OCI-LY7 (cell line): Measurements from ENCODE around the gene ZNF547. TPM values are rescaled to one million over a fixed set of nuclear protein-coding genes. Genes with fewer than 3 reads are reported as not detected.

Experiments used
- BruUV-seq: library from RNA; stranded (reverse); fragments of 400-500 nt; replicated peaks from 2 replicates; lab custom pipeline; 2021; lab: Mats Ljungman, UMichigan
- CTCF ChIA-PET: fragments of 300-600 bp; sonication (Branson Sonifier 250); formaldehyde crosslinking; loops from one replicate; lab custom pipeline; 2022; ENCODE audit warnings: antibody characterized with exemption; ENCODE audit not compliant: unreplicated experiment; lab: Charles Lee
- POLR2A ChIA-PET: fragments of 300-600 bp; sonication (Branson Sonifier 250); formaldehyde crosslinking; loops from one replicate; lab custom pipeline; 2022; ENCODE audit warnings: antibody characterized with exemption; lab: Charles Lee
- DNase-seq: peaks from one replicate; pipeline ENCODE4 v3.0.0-alpha.2; 2015; ENCODE audit warnings: low spot score
- H2AFZ ChIP-seq: fragments of 200-600 bp; sonication (generic), shearing (Covaris generic); 2 replicates; pipeline ENCODE4 v1.6.1; 2014; ENCODE audit warnings: mild to moderate bottlenecking, antibody characterized with exemption, low read length, moderate library complexity
- H3K27ac ChIP-seq: fragments of 200-600 bp; sonication (generic); 2 replicates; pipeline ENCODE4 v1.5.1; 2014; ENCODE audit warnings: mixed run types, low read depth, mild to moderate bottlenecking, moderate library complexity, low read length, inconsistent platforms; ENCODE audit not compliant: poor library complexity, severe bottlenecking
- H3K36me3 ChIP-seq: fragments of 200-600 bp; sonication (generic); 2 replicates; pipeline ENCODE4 v1.6.1; 2014; ENCODE audit warnings: mild to moderate bottlenecking, antibody characterized with exemption, low read length, moderate library complexity, mixed read lengths; ENCODE audit not compliant: insufficient read depth
- H3K4me1 ChIP-seq: fragments of 200-600 bp; sonication (generic); 2 replicates; pipeline ENCODE4 v1.5.1; 2014; ENCODE audit warnings: mild to moderate bottlenecking, low read length; ENCODE audit not compliant: insufficient read depth, poor library complexity, severe bottlenecking
- H3K4me2 ChIP-seq: fragments of 200-600 bp; sonication (generic); 2 replicates; pipeline ENCODE4 v1.6.1; 2014; ENCODE audit warnings: mild to moderate bottlenecking, low read length
- H3K4me3 ChIP-seq: fragments of 200-600 bp; sonication (generic); 2 replicates; pipeline ENCODE4 v1.5.1; 2014; ENCODE audit warnings: mild to moderate bottlenecking, low read depth, low read length; ENCODE audit not compliant: poor library complexity, severe bottlenecking
- H3K79me2 ChIP-seq: fragments of 200-600 bp; sonication (generic); 2 replicates; pipeline ENCODE4 v1.6.1; 2016; ENCODE audit warnings: low read depth, mild to moderate bottlenecking, low read length, moderate library complexity, mixed read lengths; ENCODE audit not compliant: insufficient read depth
- H3K9me2 ChIP-seq: fragments of 200-600 bp; sonication (generic); 2 replicates; pipeline ENCODE4 v1.6.1; 2016; ENCODE audit warnings: mild to moderate bottlenecking, low read length, mixed read lengths; ENCODE audit not compliant: insufficient read depth
- H3K9me3 ChIP-seq: fragments of 200-600 bp; sonication (generic); 2 replicates; pipeline ENCODE4 v1.6.1; 2014; ENCODE audit warnings: mild to moderate bottlenecking, mixed run types, low read length, mixed read lengths
- H4K20me1 ChIP-seq: fragments of 200-600 bp; sonication (generic); 2 replicates; pipeline ENCODE4 v1.6.1; 2014; ENCODE audit warnings: mild to moderate bottlenecking, antibody characterized with exemption, low read length, moderate library complexity, mixed read lengths; ENCODE audit not compliant: insufficient read depth
- CTCF ChIP-seq: fragments of 200-600 bp; sonication (generic); conservative IDR thresholded peaks from 2 replicates; pipeline ENCODE4 v1.5.1; 2014; ENCODE audit warnings: mild to moderate bottlenecking, antibody characterized with exemption, low read length, moderate library complexity, mixed read lengths
- EZH2phosphoT487 ChIP-seq: fragments of 200-600 bp; sonication (generic); IDR thresholded peaks from 2 replicates; pipeline ENCODE4 v1.6.1; 2018; ENCODE audit warnings: low read depth, borderline replicate concordance, mild to moderate bottlenecking, mixed run types, antibody characterized with exemption, low read length, moderate library complexity, mixed read lengths
- intact Hi-C: fragments of 100-400 bp; cut with micrococcal nuclease; formaldehyde crosslinking; loops from one replicate; pipeline ENCODE4 v1.10.0; 2022; ENCODE audit not compliant: unreplicated experiment
- total RNA-seq, 2 experiments: library from RNA; depleted of rRNA in 1 of 2; stranded (reverse); fragments of >200 nt in 1 of 2; shearing (Covaris generic) in 1 of 2; gene quantifications; 2 replicates each; pipeline ENCODE4 v1.2.3, GENCODE V29; 2014 to 2022

ZNF547 gene
- total RNA-seq, 2 experiments from 2014 or later = 3.9 to 4.5 TPM

GRCh38 chr19:57317503-57317902, 45.8 kb upstream of the ZNF547 start:
- Histone ChIP-seq H3K4me2 (no peak overlapping the region), H2AFZ (no peak overlapping the region), H3K9me3 (no peaks in the 10 kb centered on the region), H4K20me1 (peaks cover 2% of the 10 kb centered on the region; the same call in 1 of the 2 replicates), H3K27ac (no peak overlapping the region), H3K79me2 (peaks cover 23% of the 10 kb centered on the region), H3K9me2 (no peaks in the 10 kb centered on the region), H3K4me3 (no peak overlapping the region), H3K4me1 (peaks cover 19% of the 10 kb centered on the region), H3K36me3 (peaks cover 1% of the 10 kb centered on the region; the same call in 1 of the 2 replicates)
- ChIA-PET CTCF (no interaction called here), POLR2A (interaction anchor here (0.7 kb wide), 1 partner anchor 16 kb away, joined by 4 read pairs; no protein-coding TSS in a partner anchor)
- intact Hi-C loops = no loop called here
- TF ChIP-seq EZH2phosphoT487 = no peak
- no peak for TF ChIP-seq CTCF
- BruUV-seq = no TSS peak
- DNase-seq = no peak

DNA sequence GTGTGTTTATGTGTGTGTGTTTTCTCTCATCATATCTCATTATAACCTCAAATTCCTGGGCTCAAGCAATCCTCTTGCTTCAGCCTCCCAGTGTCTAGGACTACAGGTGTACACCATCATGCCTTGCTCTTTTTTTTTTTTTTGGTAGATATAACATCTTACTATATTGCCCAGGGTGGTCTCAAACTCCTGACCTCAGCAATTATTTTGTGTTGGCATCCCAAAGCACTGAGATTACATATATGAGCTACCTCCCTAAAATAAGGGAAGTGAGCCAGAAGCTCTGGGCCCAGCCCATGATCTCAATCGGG, 43.5 kb upstream of the ZNF547 start:
- ChIA-PET CTCF (no interaction called here), POLR2A (interaction anchor here (0.6 to 0.7 kb wide), 3 partner anchors 40 to 1231 kb away, joined by 4 to 7 read pairs (median 6); no protein-coding TSS in a partner anchor)
- peaks cover 21% of the 10 kb centered on the region for H3K36me3 ChIP-seq
- BruUV-seq = TSS peak; percentile 98
- peaks cover 23% of the 10 kb centered on the region for H3K4me1 ChIP-seq
- peak overlapping the region; percentile 80 for H3K4me2 ChIP-seq
- H4K20me1 ChIP-seq = peaks cover 5% of the 10 kb centered on the region; the same call in 1 of the 2 replicates
- H3K9me3 ChIP-seq = no peaks in the 10 kb centered on the region
- intact Hi-C loops = loop anchor here (5.0 kb wide), 1 partner anchor 38 kb away; the partner anchor contains the start of gene ZNF460
- peak overlapping the region; percentile 87 for H3K4me3 ChIP-seq
- peak overlapping the region; percentile 72; the same call in 1 of the 2 replicates for H2AFZ ChIP-seq
- no peak for TF ChIP-seq CTCF
- no peak for TF ChIP-seq EZH2phosphoT487
- no peak for DNase-seq
- H3K27ac ChIP-seq = peak overlapping the region; percentile 57
- H3K79me2 ChIP-seq = peaks cover 25% of the 10 kb centered on the region
- H3K9me2 ChIP-seq = no peaks in the 10 kb centered on the region
